ENCODE data around the gene SIPA1L3. TPM values are rescaled to one million over a fixed set of nuclear protein-coding genes. Genes with fewer than 3 reads are reported as not detected.

Gene SIPA1L3
- polyA plus RNA-seq, 3 donors from 2014 or later, result 0.29 to 4.1 (median 3.2) TPM

- Mint-ChIP-seq H3K27ac (no peak overlapping the region), H3K27me3 (ENCODE audit: low read depth in 3 of 3) (peaks cover 0 to 5% (median 0%) of the 10 kb centered on the region in 3 donors), H3K4me3 (no peak overlapping the region), H3K36me3 (peaks cover 12 to 20% (median 20%) of the 10 kb centered on the region in 3 donors), H3K4me1 (no peaks in the 10 kb centered on the region), H3K9me3 (no peaks in the 10 kb centered on the region)
- DNase-seq, result no peak
Observed at GRCh38 chr19:38125238-38125637, 218.2 kb downstream of the SIPA1L3 start.

GRCh38 chr19:38130399-38130798, 223.4 kb downstream of the SIPA1L3 start:
- Mint-ChIP-seq H3K36me3 (peaks cover 0 to 15% (median 9%) of the 10 kb centered on the region in 3 donors), H3K27ac (no peak overlapping the region), H3K27me3 (ENCODE audit: low read depth in 3 of 3) (peaks cover 0 to 2% (median 2%) of the 10 kb centered on the region in 3 donors), H3K9me3 (no peaks in the 10 kb centered on the region), H3K4me3 (no peak overlapping the region), H3K4me1 (no peaks in the 10 kb centered on the region)
- DNase-seq, result no peak

- Mint-ChIP-seq H3K27ac (no peak overlapping the region), H3K9me3 (no peaks in the 10 kb centered on the region), H3K36me3 (peaks cover 0 to 12% (median 3%) of the 10 kb centered on the region in 3 donors), H3K4me3 (no peak overlapping the region), H3K4me1 (no peaks in the 10 kb centered on the region), H3K27me3 (ENCODE audit: low read depth in 3 of 3) (peaks cover 0 to 5% (median 0%) of the 10 kb centered on the region in 3 donors)
- DNase-seq, result no peak
Observed at GRCh38 chr19:38132781-38133180, 225.8 kb downstream of the SIPA1L3 start.

GRCh38 chr19:38133319-38133718, 226.3 kb downstream of the SIPA1L3 start:
- H3K27ac Mint-ChIP-seq, result no peak overlapping the region
- H3K4me3 Mint-ChIP-seq, result no peak overlapping the region
- peaks cover 0 to 5% (median 0%) of the 10 kb centered on the region in 3 donors for H3K27me3 Mint-ChIP-seq (ENCODE audit: low read depth in 3 of 3)
- no peak for DNase-seq
- no peaks in the 10 kb centered on the region for H3K4me1 Mint-ChIP-seq
- no peaks in the 10 kb centered on the region for H3K9me3 Mint-ChIP-seq
- H3K36me3 Mint-ChIP-seq, result peaks cover 0 to 12% (median 3%) of the 10 kb centered on the region in 3 donors

GRCh38 chr19:38134540-38135149, 227.6 kb downstream of the SIPA1L3 start:
- no peak overlapping the region for H3K4me3 Mint-ChIP-seq
- no peak overlapping the region for H3K27ac Mint-ChIP-seq
- no peaks in the 10 kb centered on the region for H3K4me1 Mint-ChIP-seq
- DNase-seq, result peak in 1 of 3 donors; percentile 24
- no peaks in the 10 kb centered on the region for H3K9me3 Mint-ChIP-seq
- H3K27me3 Mint-ChIP-seq (ENCODE audit: low read depth in 3 of 3), result peaks cover 0 to 9% (median 0%) of the 10 kb centered on the region in 3 donors
- H3K36me3 Mint-ChIP-seq, result peaks cover 0 to 15% (median 3%) of the 10 kb centered on the region in 3 donors

GRCh38 chr19:38135150-38135998, 228.4 kb downstream of the SIPA1L3 start:
- no peak for DNase-seq
- Mint-ChIP-seq H3K27ac (no peak overlapping the region), H3K36me3 (peaks cover 0 to 18% (median 3%) of the 10 kb centered on the region in 3 donors), H3K4me3 (no peak overlapping the region), H3K27me3 (ENCODE audit: low read depth in 3 of 3) (peaks cover 0 to 9% (median 0%) of the 10 kb centered on the region in 3 donors), H3K4me1 (no peaks in the 10 kb centered on the region), H3K9me3 (no peaks in the 10 kb centered on the region)

GRCh38 chr19:38139122-38139521, 232.1 kb downstream of the SIPA1L3 start:
- Mint-ChIP-seq H3K9me3 (no peaks in the 10 kb centered on the region), H3K27me3 (ENCODE audit: low read depth in 3 of 3) (peaks cover 0 to 9% (median 0%) of the 10 kb centered on the region in 3 donors), H3K4me3 (no peak overlapping the region), H3K36me3 (peaks cover 0 to 8% (median 4%) of the 10 kb centered on the region in 3 donors), H3K27ac (no peak overlapping the region), H3K4me1 (peaks cover 0 to 3% of the 10 kb centered on the region in 2 donors)
- DNase-seq, result no peak

- Mint-ChIP-seq H3K9me3 (no peaks in the 10 kb centered on the region), H3K36me3 (peaks cover 5 to 17% (median 8%) of the 10 kb centered on the region in 3 donors), H3K27ac (no peak overlapping the region), H3K27me3 (ENCODE audit: low read depth in 3 of 3) (peaks cover 0 to 7% (median 0%) of the 10 kb centered on the region in 3 donors), H3K4me1 (peaks cover 0 to 3% of the 10 kb centered on the region in 2 donors), H3K4me3 (no peak overlapping the region)
- no peak for DNase-seq
Observed at GRCh38 chr19:38141108-38141507, 234.1 kb downstream of the SIPA1L3 start.

GRCh38 chr19:38142176-38143035, 235.4 kb downstream of the SIPA1L3 start:
- Mint-ChIP-seq H3K27me3 (ENCODE audit: low read depth in 3 of 3) (peaks cover 0 to 4% (median 0%) of the 10 kb centered on the region in 3 donors), H3K4me1 (peaks cover 0 to 3% of the 10 kb centered on the region in 2 donors), H3K27ac (no peak overlapping the region), H3K9me3 (no peaks in the 10 kb centered on the region), H3K36me3 (peaks cover 5 to 17% (median 12%) of the 10 kb centered on the region in 3 donors), H3K4me3 (no peak overlapping the region)
- DNase-seq, result peak in 2 of 3 donors; percentile 5 to 12

GRCh38 chr19:38143847-38144246, 236.8 kb downstream of the SIPA1L3 start:
- Mint-ChIP-seq H3K9me3 (no peaks in the 10 kb centered on the region), H3K27me3 (ENCODE audit: low read depth in 3 of 3) (peaks cover 0 to 4% (median 0%) of the 10 kb centered on the region in 3 donors), H3K27ac (peak overlapping the region in 1 of 6 donors; percentile 56), H3K4me3 (no peak overlapping the region), H3K36me3 (peaks cover 5 to 20% (median 12%) of the 10 kb centered on the region in 3 donors), H3K4me1 (peaks cover 0 to 3% of the 10 kb centered on the region in 2 donors)
- no peak for DNase-seq

- no peak for DNase-seq
- Mint-ChIP-seq H3K4me1 (peaks cover 0 to 3% of the 10 kb centered on the region in 2 donors), H3K9me3 (no peaks in the 10 kb centered on the region), H3K36me3 (peaks cover 5 to 18% (median 12%) of the 10 kb centered on the region in 3 donors), H3K4me3 (no peak overlapping the region), H3K27ac (peak overlapping the region in 2 of 6 donors; percentile 11 to 16), H3K27me3 (ENCODE audit: low read depth in 3 of 3) (peaks cover 0 to 2% (median 0%) of the 10 kb centered on the region in 3 donors)
Observed at GRCh38 chr19:38144667-38145066, 237.7 kb downstream of the SIPA1L3 start.

GRCh38 chr19:38145623-38146022, 238.6 kb downstream of the SIPA1L3 start:
- H3K36me3 Mint-ChIP-seq, result peaks cover 5 to 16% (median 12%) of the 10 kb centered on the region in 3 donors
- H3K4me1 Mint-ChIP-seq, result peaks cover 0 to 3% of the 10 kb centered on the region in 2 donors
- DNase-seq, result no peak
- no peak overlapping the region for H3K27ac Mint-ChIP-seq
- H3K4me3 Mint-ChIP-seq, result no peak overlapping the region
- H3K27me3 Mint-ChIP-seq (ENCODE audit: low read depth in 3 of 3), result peaks cover 0 to 2% (median 0%) of the 10 kb centered on the region in 3 donors
- H3K9me3 Mint-ChIP-seq, result no peaks in the 10 kb centered on the region

- DNase-seq, result no peak
- Mint-ChIP-seq H3K9me3 (no peaks in the 10 kb centered on the region), H3K4me1 (peaks cover 0 to 3% of the 10 kb centered on the region in 2 donors), H3K36me3 (peaks cover 5 to 19% (median 9%) of the 10 kb centered on the region in 3 donors), H3K27ac (no peak overlapping the region), H3K4me3 (no peak overlapping the region), H3K27me3 (ENCODE audit: low read depth in 3 of 3) (peaks cover 0 to 2% (median 0%) of the 10 kb centered on the region in 3 donors)
Observed at GRCh38 chr19:38148337-38148736, 241.3 kb downstream of the SIPA1L3 start.
